Neuronal stem cell (in vitro differentiated cells): ENCODE measurements around the gene FOXB1.

ENCODE experiments used
- DNase-seq: peaks from one replicate; pipeline ENCODE4 v3.0.0-alpha.2; 2013; ENCODE audit warnings: low spot score
- H2AFZ ChIP-seq: one replicate; pipeline ENCODE4 v1.6.1; 2013; ENCODE audit warnings: mild to moderate bottlenecking, low read length, inconsistent platforms
- H2AK5ac ChIP-seq: 2 replicates; pipeline ENCODE4 v1.6.1; 2013; ENCODE audit warnings: low read depth, mild to moderate bottlenecking, inconsistent platforms, low read length, moderate library complexity, mixed read lengths
- H2BK120ac ChIP-seq: 2 replicates; pipeline ENCODE4 v1.6.1; 2013; ENCODE audit warnings: low read depth, mild to moderate bottlenecking, inconsistent platforms, low read length, moderate library complexity, mixed read lengths
- H2BK12ac ChIP-seq: one replicate; pipeline ENCODE4 v1.6.1; 2013; ENCODE audit warnings: low read length, inconsistent platforms
- H2BK15ac ChIP-seq: 2 replicates; pipeline ENCODE4 v1.6.1; 2013; ENCODE audit warnings: mild to moderate bottlenecking, low read length, inconsistent platforms, mixed read lengths
- H2BK5ac ChIP-seq: one replicate; pipeline ENCODE4 v1.6.1; 2013; ENCODE audit warnings: inconsistent platforms, mild to moderate bottlenecking, low read length, moderate library complexity
- H3K14ac ChIP-seq: one replicate; pipeline ENCODE4 v1.6.1; 2013; ENCODE audit warnings: low read length, inconsistent platforms
- H3K18ac ChIP-seq: 2 replicates; pipeline ENCODE4 v1.6.1; 2013; ENCODE audit warnings: low read length, inconsistent platforms
- H3K23ac ChIP-seq: 2 replicates; pipeline ENCODE4 v1.6.1; 2013; ENCODE audit warnings: low read depth, mild to moderate bottlenecking, mixed read lengths, low read length, inconsistent platforms; ENCODE audit not compliant: poor library complexity
- H3K27ac ChIP-seq: replicated peaks from 3 replicates; pipeline ENCODE4 v1.5.1; 2013; ENCODE audit warnings: low read length, inconsistent platforms
- H3K27me3 ChIP-seq, 3 experiments: 2 replicates each; pipeline ENCODE4 v1.6.1; 2013; ENCODE audit warnings: low read length in 3 of 3, mild to moderate bottlenecking in 2 of 3, inconsistent platforms in 1 of 3, low read depth in 1 of 3, mixed read lengths in 1 of 3, moderate library complexity in 1 of 3; ENCODE audit not compliant: control insufficient read depth in 3 of 3, insufficient read depth in 3 of 3
- H3K36me3 ChIP-seq, 2 donors: replicated peaks in 1 of 2; 2 replicates each; pipeline ENCODE4 v1.6.1; 2013; ENCODE audit warnings: low read length in 2 of 2; ENCODE audit not compliant: control insufficient read depth in 2 of 2, insufficient read depth in 2 of 2
- H3K4ac ChIP-seq: 2 replicates; pipeline ENCODE4 v1.6.1; 2013; ENCODE audit warnings: inconsistent platforms, mild to moderate bottlenecking, low read length, moderate library complexity
- H3K4me1 ChIP-seq, 2 donors: 1 replicate in 1 of 2; 2 replicates in 1 of 2; pipeline ENCODE4 v1.6.1; 2013; ENCODE audit warnings: low read length in 2 of 2, low read depth in 1 of 2; ENCODE audit not compliant: control insufficient read depth in 2 of 2, insufficient read depth in 1 of 2
- H3K4me2 ChIP-seq: one replicate; pipeline ENCODE4 v1.6.1; 2013; ENCODE audit warnings: mild to moderate bottlenecking, low read length, inconsistent platforms; ENCODE audit not compliant: insufficient read depth, poor library complexity, severe bottlenecking
- H3K4me3 ChIP-seq, 2 donors: 2 replicates each; pipeline ENCODE4 v1.5.1; 2013; ENCODE audit warnings: low read length in 2 of 2, mild to moderate bottlenecking in 2 of 2, inconsistent platforms in 1 of 2, moderate library complexity in 1 of 2
- H3K79me1 ChIP-seq: one replicate; pipeline ENCODE4 v1.6.1; 2013; ENCODE audit warnings: low read depth, mild to moderate bottlenecking, inconsistent platforms, low read length, moderate library complexity
- H3K9ac ChIP-seq: one replicate; pipeline ENCODE4 v1.6.1; 2013; ENCODE audit warnings: mild to moderate bottlenecking, low read depth, low read length, inconsistent platforms; ENCODE audit not compliant: poor library complexity
- H3K9me3 ChIP-seq, 2 donors: replicated peaks in 1 of 2; 2 replicates each; pipeline versions ENCODE3 to v1.6.1; 2013; ENCODE audit warnings: low read length in 2 of 2, mild to moderate bottlenecking in 2 of 2, inconsistent platforms in 1 of 2, low read depth in 1 of 2, mixed read lengths in 1 of 2, moderate library complexity in 1 of 2; ENCODE audit not compliant: control insufficient read depth in 2 of 2, insufficient read depth in 1 of 2
- H4K8ac ChIP-seq: one replicate; pipeline ENCODE4 v1.6.1; 2013; ENCODE audit warnings: low read depth, mild to moderate bottlenecking, inconsistent platforms, low read length, moderate library complexity
- H4K91ac ChIP-seq: one replicate; pipeline ENCODE4 v1.6.1; 2013; ENCODE audit warnings: low read length, low read depth, mild to moderate bottlenecking, inconsistent platforms; ENCODE audit not compliant: poor library complexity
- WGBS, 2 donors: extraction: QIAGEN DNeasy Blood & Tissue Kit; methylation state at CpG; one replicate each; pipeline ENCODE4 v1.1.7; 2013; ENCODE audit warnings: missing lambda C conversion rate in 2 of 2, mixed read lengths in 1 of 2; ENCODE audit not compliant: insufficient read length in 2 of 2, insufficient replicate concordance in 1 of 2; ENCODE audit errors: extremely low coverage in 2 of 2; 5-methylcytosine and 5-hydroxymethylcytosine counted together

The FOXB1 gene

DNA sequence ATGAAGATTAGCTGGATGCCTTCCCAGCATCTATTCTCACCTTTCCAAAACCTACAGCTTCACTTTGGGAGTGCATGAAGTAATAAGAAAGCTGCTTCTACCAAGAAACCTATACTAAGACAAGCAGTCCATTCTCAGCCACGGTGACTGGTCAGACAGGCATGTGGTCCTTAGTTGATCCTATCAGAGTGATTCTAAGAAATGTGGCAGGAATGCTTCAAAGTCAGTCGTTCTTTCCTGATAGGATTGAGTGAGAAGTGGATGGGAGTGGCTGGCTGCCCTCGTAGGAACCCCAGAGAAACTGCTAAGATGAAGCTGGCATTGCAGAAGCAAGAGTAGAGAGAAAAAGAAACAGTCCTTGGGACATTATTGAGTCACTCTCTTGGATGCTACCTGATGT is 16.6 kb downstream of the FOXB1 start:
- H2AFZ ChIP-seq: no peak overlapping the region
- H3K79me1 ChIP-seq: no peaks in the 10 kb centered on the region
- no peak overlapping the region for H2BK15ac ChIP-seq
- H3K14ac ChIP-seq: no peak overlapping the region
- no peak overlapping the region for H3K4me2 ChIP-seq
- no peak overlapping the region for H3K27ac ChIP-seq
- no peak overlapping the region for H3K18ac ChIP-seq
- no CpG with 5 or more reads among the region's 3 CpGs for WGBS, 2 donors
- no peaks in the 10 kb centered on the region for H3K36me3 ChIP-seq
- H3K23ac ChIP-seq: no peak overlapping the region
- no peak overlapping the region for H4K91ac ChIP-seq
- H2BK12ac ChIP-seq: no peak overlapping the region
- H3K9ac ChIP-seq: no peak overlapping the region
- peaks cover 0 to 9% of the 10 kb centered on the region in 2 donors for H3K9me3 ChIP-seq
- no peak overlapping the region for H3K4ac ChIP-seq
- no peaks in the 10 kb centered on the region for H3K27me3 ChIP-seq
- H3K4me3 ChIP-seq: no peak overlapping the region
- H2BK120ac ChIP-seq: no peak overlapping the region
- no peak for DNase-seq
- peaks cover 0 to 7% of the 10 kb centered on the region in 2 donors for H3K4me1 ChIP-seq
- no peak overlapping the region for H2AK5ac ChIP-seq
- no peak overlapping the region for H2BK5ac ChIP-seq
- no peak overlapping the region for H4K8ac ChIP-seq

DNA sequence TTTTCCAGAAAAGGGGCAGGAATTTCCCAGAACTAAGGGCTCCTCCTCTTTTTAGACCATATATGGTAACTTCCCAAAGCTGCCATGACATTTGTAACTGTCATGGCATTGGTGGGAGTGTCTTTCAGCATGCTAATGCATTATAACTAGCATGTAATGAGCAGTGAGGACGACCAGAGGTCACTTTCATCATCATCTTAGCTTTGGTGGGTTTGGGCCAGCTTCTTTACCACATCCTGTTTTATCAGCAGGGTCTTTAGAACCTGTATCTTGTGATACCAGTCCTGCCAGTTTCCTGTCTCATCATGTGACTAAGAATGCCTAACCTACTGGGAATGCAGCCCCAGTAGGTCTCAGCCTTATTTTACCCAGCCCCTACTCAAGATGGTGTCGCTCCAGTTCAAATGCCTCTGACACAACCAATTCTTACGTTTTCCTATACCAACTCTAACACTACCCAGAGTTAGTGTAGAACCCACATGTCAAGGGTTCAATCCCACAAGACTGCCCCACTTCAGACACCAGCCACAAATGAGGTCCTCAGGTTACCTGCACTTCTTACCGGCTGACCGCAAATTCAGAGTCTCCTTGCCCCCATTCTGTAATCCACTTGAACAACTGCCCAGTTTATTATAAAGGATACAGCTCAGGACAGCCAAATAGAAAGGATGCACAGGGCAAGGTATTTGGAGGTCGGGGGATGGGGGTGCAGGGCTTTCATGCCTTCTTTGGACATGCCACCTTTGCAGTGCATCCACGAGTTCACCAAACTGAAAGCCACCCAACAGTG is 17.7 kb downstream of the FOXB1 start:
- Histone ChIP-seq H3K79me1 (no peaks in the 10 kb centered on the region), H3K9ac (no peak overlapping the region), H3K4me2 (no peak overlapping the region), H3K23ac (no peak overlapping the region), H3K4me1 (peaks cover 0 to 7% of the 10 kb centered on the region in 2 donors), H2BK120ac (no peak overlapping the region), H3K36me3 (no peaks in the 10 kb centered on the region), H3K4ac (no peak overlapping the region), H2AFZ (no peak overlapping the region), H3K18ac (no peak overlapping the region), H4K91ac (no peak overlapping the region), H2AK5ac (no peak overlapping the region), H2BK15ac (no peak overlapping the region), H3K9me3 (peaks cover 0 to 9% of the 10 kb centered on the region in 2 donors), H3K27ac (no peak overlapping the region), H2BK12ac (no peak overlapping the region), H4K8ac (no peak overlapping the region), H3K27me3 (no peaks in the 10 kb centered on the region), H3K4me3 (no peak overlapping the region), H2BK5ac (no peak overlapping the region), H3K14ac (no peak overlapping the region)
- no CpG with 5 or more reads among the region's 7 CpGs for WGBS, 2 donors
- no peak for DNase-seq

DNA sequence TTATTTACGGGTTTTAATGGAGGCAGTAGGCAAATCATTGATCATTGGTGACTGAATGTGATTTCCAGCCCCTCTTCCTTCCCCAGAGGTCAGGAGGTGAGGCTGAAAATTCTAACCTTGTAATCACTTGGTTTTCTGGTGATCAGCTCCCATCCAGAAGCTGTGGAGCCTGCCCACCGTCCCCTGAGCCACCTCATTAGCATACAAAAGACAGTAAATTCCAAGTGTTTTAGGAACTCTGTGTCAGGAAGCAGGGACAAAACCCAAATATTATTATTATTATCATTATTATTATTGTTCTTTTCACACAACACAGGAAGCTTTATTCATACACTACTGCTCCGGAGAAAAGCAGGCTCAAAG is 18.2 kb downstream of the FOXB1 start:
- no peak overlapping the region for H4K8ac ChIP-seq
- H3K4me3 ChIP-seq: no peak overlapping the region
- no peak overlapping the region for H2BK5ac ChIP-seq
- H3K79me1 ChIP-seq: no peaks in the 10 kb centered on the region
- no peak overlapping the region for H3K27ac ChIP-seq
- no CpG with 5 or more reads among the region's 3 CpGs for WGBS, 2 donors
- H3K14ac ChIP-seq: no peak overlapping the region
- H3K27me3 ChIP-seq: no peaks in the 10 kb centered on the region
- no peak overlapping the region for H2AK5ac ChIP-seq
- no peak overlapping the region for H3K4ac ChIP-seq
- H3K9me3 ChIP-seq: peaks cover 0 to 7% of the 10 kb centered on the region in 2 donors
- no peak overlapping the region for H2BK120ac ChIP-seq
- no peak overlapping the region for H4K91ac ChIP-seq
- H3K36me3 ChIP-seq: no peaks in the 10 kb centered on the region
- no peak overlapping the region for H3K18ac ChIP-seq
- DNase-seq: no peak
- no peak overlapping the region for H2AFZ ChIP-seq
- peaks cover 0 to 7% of the 10 kb centered on the region in 2 donors for H3K4me1 ChIP-seq
- H2BK15ac ChIP-seq: no peak overlapping the region
- no peak overlapping the region for H2BK12ac ChIP-seq
- no peak overlapping the region for H3K4me2 ChIP-seq
- H3K23ac ChIP-seq: no peak overlapping the region
- H3K9ac ChIP-seq: no peak overlapping the region

DNA sequence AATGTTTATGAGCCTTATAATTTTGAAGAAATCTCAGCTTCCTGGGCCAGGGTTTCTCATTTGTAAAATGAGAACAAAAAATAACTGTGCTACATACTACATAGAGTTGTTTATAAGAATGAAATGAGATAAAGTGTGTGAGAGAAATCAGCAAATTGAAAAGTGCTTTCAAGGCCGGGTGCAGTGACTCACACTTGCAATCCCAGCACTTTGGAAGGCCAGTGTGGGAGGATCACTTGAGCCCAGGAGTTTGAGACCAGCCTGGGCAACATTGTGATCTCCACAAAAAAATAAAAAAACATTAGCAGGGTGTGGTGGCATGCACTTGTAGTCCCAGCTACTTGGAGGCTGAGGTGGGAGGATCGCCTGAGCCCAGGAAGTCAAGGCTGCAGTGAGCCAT is 22.4 kb downstream of the FOXB1 start:
- no CpG with 5 or more reads among the region's 2 CpGs for WGBS, 2 donors
- no peak overlapping the region for H2BK12ac ChIP-seq

More for the DNA sequence above, 22.4 kb downstream of the FOXB1 start:
- Histone ChIP-seq H2BK120ac (no peak overlapping the region), H3K9me3 (no peaks in the 10 kb centered on the region), H3K4ac (no peak overlapping the region), H3K9ac (no peak overlapping the region), H2BK5ac (no peak overlapping the region), H3K79me1 (no peaks in the 10 kb centered on the region), H3K36me3 (no peaks in the 10 kb centered on the region), H4K91ac (no peak overlapping the region), H2AFZ (no peak overlapping the region), H3K18ac (no peak overlapping the region), H3K14ac (no peak overlapping the region), H4K8ac (no peak overlapping the region), H3K27ac (no peak overlapping the region), H2AK5ac (no peak overlapping the region), H3K27me3 (no peaks in the 10 kb centered on the region), H3K4me3 (no peak overlapping the region), H3K23ac (no peak overlapping the region), H3K4me1 (peaks cover 0 to 7% of the 10 kb centered on the region in 2 donors), H3K4me2 (no peak overlapping the region), H2BK15ac (no peak overlapping the region)
- no peak for DNase-seq
